ENCODE data around the gene RBM17.

Gene RBM17

GRCh38 chr10:6065835-6066234, 23.0 kb upstream of the RBM17 start:
- no peak for DNase-seq (ENCODE audit: low spot score in 2 of 2)
- Mint-ChIP-seq H3K4me1 (peaks cover 82% of the 10 kb centered on the region), H3K4me3 (peak overlapping the region; percentile 90), H3K9me3 (no peaks in the 10 kb centered on the region), H3K36me3 (peaks cover 50% of the 10 kb centered on the region), H3K27ac (peak overlapping the region; percentile 90)
- ATAC-seq: peak; percentile 33

- ATAC-seq (no peak), DNase-seq (ENCODE audit: low spot score in 2 of 2) (no peak)
- peaks cover 40% of the 10 kb centered on the region for H3K36me3 Mint-ChIP-seq
- peak overlapping the region; percentile 75 for H3K4me3 Mint-ChIP-seq
- H3K27ac Mint-ChIP-seq: no peak overlapping the region
- peaks cover 94% of the 10 kb centered on the region for H3K4me1 Mint-ChIP-seq
- no peaks in the 10 kb centered on the region for H3K9me3 Mint-ChIP-seq
Measured at GRCh38 chr10:6067457-6067856, 21.4 kb upstream of the RBM17 start.

GRCh38 chr10:6068006-6068405, 20.8 kb upstream of the RBM17 start:
- no peaks in the 10 kb centered on the region for H3K9me3 Mint-ChIP-seq
- ATAC-seq (no peak), DNase-seq (ENCODE audit: low spot score in 2 of 2) (no peak)
- H3K27ac Mint-ChIP-seq: no peak overlapping the region
- peak overlapping the region; percentile 75 for H3K4me3 Mint-ChIP-seq
- peaks cover 36% of the 10 kb centered on the region for H3K36me3 Mint-ChIP-seq
- H3K4me1 Mint-ChIP-seq: peaks cover 92% of the 10 kb centered on the region

- H3K36me3 Mint-ChIP-seq: peaks cover 35% of the 10 kb centered on the region
Measured at GRCh38 chr10:6068422-6068821, 20.4 kb upstream of the RBM17 start.

GRCh38 chr10:6069081-6069931, 19.5 kb upstream of the RBM17 start:
- Mint-ChIP-seq H3K4me3 (peak overlapping the region; percentile 75), H3K9me3 (no peaks in the 10 kb centered on the region), H3K36me3 (peaks cover 29% of the 10 kb centered on the region), H3K27ac (peak overlapping the region; percentile 96), H3K4me1 (peaks cover 95% of the 10 kb centered on the region)
- peak; percentile 38 for ATAC-seq
- no peak for DNase-seq (ENCODE audit: low spot score in 2 of 2)

More at GRCh38 chr10:6068422-6068821, 20.4 kb upstream of the RBM17 start:
- no peaks in the 10 kb centered on the region for H3K9me3 Mint-ChIP-seq
- H3K4me3 Mint-ChIP-seq: peak overlapping the region; percentile 75
- no peak for DNase-seq (ENCODE audit: low spot score in 2 of 2)
- H3K27ac Mint-ChIP-seq: peak overlapping the region; percentile 96
- H3K4me1 Mint-ChIP-seq: peaks cover 95% of the 10 kb centered on the region
- no peak for ATAC-seq

- DNase-seq (ENCODE audit: low spot score in 2 of 2): peak in 1 of 2 donors; percentile 77
- H3K36me3 Mint-ChIP-seq: peaks cover 24% of the 10 kb centered on the region
- H3K9me3 Mint-ChIP-seq: no peaks in the 10 kb centered on the region
- H3K27ac Mint-ChIP-seq: peak overlapping the region; percentile 96
- peak; percentile 75 for ATAC-seq
- H3K4me3 Mint-ChIP-seq: peak overlapping the region; percentile 75
- H3K4me1 Mint-ChIP-seq: peaks cover 92% of the 10 kb centered on the region
Measured at GRCh38 chr10:6070660-6071059, 18.2 kb upstream of the RBM17 start.

- Mint-ChIP-seq H3K9me3 (no peaks in the 10 kb centered on the region), H3K4me3 (peak overlapping the region; percentile 75), H3K27ac (peak overlapping the region; percentile 96), H3K36me3 (peaks cover 18% of the 10 kb centered on the region), H3K4me1 (peaks cover 84% of the 10 kb centered on the region)
- ATAC-seq: no peak
- peak in 1 of 2 donors; percentile 52 for DNase-seq (ENCODE audit: low spot score in 2 of 2)
Measured at GRCh38 chr10:6071181-6072175, 17.4 kb upstream of the RBM17 start.

GRCh38 chr10:6072215-6072934, 16.5 kb upstream of the RBM17 start:
- H3K36me3 Mint-ChIP-seq: peaks cover 18% of the 10 kb centered on the region
- no peaks in the 10 kb centered on the region for H3K9me3 Mint-ChIP-seq
- peak; percentile 73 for ATAC-seq
- H3K27ac Mint-ChIP-seq: peak overlapping the region; percentile 96
- DNase-seq (ENCODE audit: low spot score in 2 of 2): peak in 1 of 2 donors; percentile 75
- peak overlapping the region; percentile 75 for H3K4me3 Mint-ChIP-seq
- H3K4me1 Mint-ChIP-seq: peaks cover 76% of the 10 kb centered on the region

GRCh38 chr10:6074489-6075301, 14.1 kb upstream of the RBM17 start:
- H3K27ac Mint-ChIP-seq: peak overlapping the region; percentile 96
- DNase-seq (ENCODE audit: low spot score in 2 of 2): peak in 1 of 2 donors; percentile 67
- H3K4me3 Mint-ChIP-seq: peak overlapping the region; percentile 75
- peak; percentile 71 for ATAC-seq
- peaks cover 54% of the 10 kb centered on the region for H3K4me1 Mint-ChIP-seq
- H3K9me3 Mint-ChIP-seq: no peaks in the 10 kb centered on the region
- H3K36me3 Mint-ChIP-seq: peaks cover 18% of the 10 kb centered on the region

GRCh38 chr10:6077071-6077675, 11.7 kb upstream of the RBM17 start:
- Mint-ChIP-seq H3K36me3 (peaks cover 4% of the 10 kb centered on the region), H3K4me3 (no peak overlapping the region), H3K4me1 (peaks cover 42% of the 10 kb centered on the region), H3K27ac (no peak overlapping the region), H3K9me3 (no peaks in the 10 kb centered on the region)
- ATAC-seq (no peak), DNase-seq (ENCODE audit: low spot score in 2 of 2) (peak in 1 of 2 donors; percentile 49)

GRCh38 chr10:6079044-6079443, 9.8 kb upstream of the RBM17 start:
- no peak overlapping the region for H3K27ac Mint-ChIP-seq
- H3K4me3 Mint-ChIP-seq: no peak overlapping the region
- peaks cover 12% of the 10 kb centered on the region for H3K36me3 Mint-ChIP-seq
- no peaks in the 10 kb centered on the region for H3K9me3 Mint-ChIP-seq
- DNase-seq (ENCODE audit: low spot score in 2 of 2) (no peak), ATAC-seq (no peak)
- peaks cover 44% of the 10 kb centered on the region for H3K4me1 Mint-ChIP-seq

- Mint-ChIP-seq H3K4me3 (no peak overlapping the region), H3K36me3 (peaks cover 13% of the 10 kb centered on the region), H3K4me1 (peaks cover 37% of the 10 kb centered on the region), H3K9me3 (no peaks in the 10 kb centered on the region), H3K27ac (no peak overlapping the region)
- ATAC-seq (no peak), DNase-seq (ENCODE audit: low spot score in 2 of 2) (no peak)
Measured at GRCh38 chr10:6080417-6080973, 8.3 kb upstream of the RBM17 start.

- peaks cover 58% of the 10 kb centered on the region for H3K4me1 Mint-ChIP-seq
- peak overlapping the region; percentile 93 for H3K27ac Mint-ChIP-seq
Measured at GRCh38 chr10:6082496-6083395, 6.1 kb upstream of the RBM17 start.

More at GRCh38 chr10:6082496-6083395, 6.1 kb upstream of the RBM17 start:
- peak in 1 of 2 donors; percentile 56 for DNase-seq (ENCODE audit: low spot score in 2 of 2)
- Mint-ChIP-seq H3K9me3 (no peaks in the 10 kb centered on the region), H3K4me3 (peak overlapping the region; percentile 64), H3K36me3 (peaks cover 13% of the 10 kb centered on the region)
- peak; percentile 31 for ATAC-seq

Data from stimulated activated effector memory CD8-positive, alpha-beta T cell treated with anti-CD3 and anti-CD28 coated beads, Interleukin-12 subunit alpha, Interleukin-12 subunit beta, amount 100 ng/mL, for 72 hours (primary cell).